Measurements from ENCODE around the gene ANKRD60. TPM values are rescaled to one million over a fixed set of nuclear protein-coding genes. Genes with fewer than 3 reads are reported as not detected.

Gene ANKRD60
- total RNA-seq, result not detected
- not detected for polyA plus RNA-seq (2013, experiment 1 of 2)
- not detected for polyA plus RNA-seq (2013, experiment 2 of 2)
- long read RNA-seq, experiment 1, result 0 reads
- long read RNA-seq, experiment 2, result 0 reads
- long read RNA-seq, experiment 3, result 0 reads
- long read RNA-seq, experiment 4, result 0 reads

DNA sequence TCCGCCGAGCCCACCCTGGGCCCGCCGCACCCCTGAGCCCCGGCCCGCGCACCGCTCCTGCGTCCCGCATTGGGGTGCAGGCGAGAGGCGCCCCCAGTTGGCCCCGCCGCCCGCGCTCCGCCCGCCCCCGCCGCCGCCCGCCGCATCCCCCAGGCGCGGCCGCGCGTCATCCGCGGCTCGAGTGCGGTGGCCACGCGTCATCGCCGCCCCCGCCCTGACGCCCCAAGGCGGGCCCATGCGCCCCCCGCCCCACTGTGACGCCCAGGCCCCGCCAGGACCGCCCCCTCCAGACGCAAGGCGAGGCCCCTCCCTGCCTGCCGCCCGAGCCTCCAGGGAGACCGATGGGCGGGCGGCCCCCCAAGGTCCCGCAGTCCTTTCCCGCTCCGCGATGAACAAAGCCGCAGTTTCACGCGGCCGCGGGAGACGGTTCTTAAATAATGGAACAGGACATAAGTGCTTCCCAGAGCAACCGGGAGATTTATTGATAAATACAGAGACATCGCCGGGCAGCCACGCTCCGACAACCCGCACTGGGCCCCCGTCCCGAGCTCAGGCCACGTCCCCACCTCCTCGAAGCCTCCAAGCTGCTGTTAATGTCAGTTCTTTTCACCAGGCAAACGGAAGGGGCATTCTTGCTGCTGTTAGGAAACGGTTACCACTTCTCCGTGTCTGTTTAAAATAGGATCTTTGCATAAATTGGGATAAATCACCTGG lies at the start of gene ANKRD60:
Gene ANKRD60, minus strand, starts transcription at position 170 of the 714 bp plus-strand sequence. Its CDS starts 0 bp downstream, at position 170.
- Mint-ChIP-seq H3K36me3 (ENCODE audit: low read depth) (peaks cover 9% of the 10 kb centered on the region), H3K27me3 (ENCODE audit: insufficient read depth) (peaks cover 27% of the 10 kb centered on the region), H3K27ac (peak within 1 kb of the TSS; percentile 81), H3K9me3 (peaks cover 2% of the 10 kb centered on the region), H3K4me3 (peak within 1 kb of the TSS; percentile 61), H3K4me1 (peaks cover 21% of the 10 kb centered on the region)
- Histone ChIP-seq H3K36me3 (ENCODE audit: control insufficient read depth, insufficient read depth, low read length) (peaks cover 17% of the 10 kb centered on the region), H3K4me1 (ENCODE audit: control insufficient read depth, insufficient read depth, low read length) (peaks cover 3% of the 10 kb centered on the region), H3K27me3 (ENCODE audit: control insufficient read depth, insufficient read depth, low read length, poor library complexity, severe bottlenecking) (peaks cover 42% of the 10 kb centered on the region), H3K27ac (ENCODE audit: low read depth, low read length) (no peak within 1 kb of the TSS), H3K4me3 (ENCODE audit: low read length) (peak within 1 kb of the TSS; percentile 81), H3K9me3 (ENCODE audit: control insufficient read depth, low read length) (no peaks in the 10 kb centered on the region), H3K9ac (ENCODE audit: extremely low read depth, low read length, poor library complexity, severe bottlenecking) (peak within 1 kb of the TSS; percentile 29)
- 1 to 3% methylated on average over 21 to 74 of the region's 74 CpGs for WGBS, 2 experiments (ENCODE audit: insufficient coverage in 1 of 2, insufficient read length in 1 of 2)
- no peak for TF ChIP-seq CTCF (conservative IDR thresholded peaks at IDR 0.05)
- DNase-seq, result peak; percentile 92

GRCh38 chr20:58277578-58278472 lies 49.4 kb upstream of the ANKRD60 start:
- no peaks in the 10 kb centered on the region for H3K27me3 ChIP-seq (ENCODE audit: control insufficient read depth, insufficient read depth, low read length, poor library complexity, severe bottlenecking)
- no peaks in the 10 kb centered on the region for H3K4me1 ChIP-seq (ENCODE audit: control insufficient read depth, insufficient read depth, low read length)
- Mint-ChIP-seq H3K27me3 (ENCODE audit: insufficient read depth) (no peaks in the 10 kb centered on the region), H3K4me3 (no peak overlapping the region), H3K36me3 (ENCODE audit: low read depth) (peaks cover 24% of the 10 kb centered on the region), H3K27ac (no peak overlapping the region), H3K9me3 (peaks cover 5% of the 10 kb centered on the region), H3K4me1 (peaks cover 6% of the 10 kb centered on the region)
- WGBS, 2 experiments (ENCODE audit: insufficient coverage in 1 of 2, insufficient read length in 1 of 2), result 93% methylated on average over 4 of the region's 4 CpGs; no CpG with 5 or more reads in 1 of the 2 experiments
- no peak for DNase-seq
- TF ChIP-seq CTCF (conservative IDR thresholded peaks at IDR 0.05), result no peak
- H3K4me3 ChIP-seq (ENCODE audit: low read length), result no peak overlapping the region
- H3K27ac ChIP-seq (ENCODE audit: low read depth, low read length), result peak overlapping the region; percentile 53
- H3K9ac ChIP-seq (ENCODE audit: extremely low read depth, low read length, poor library complexity, severe bottlenecking), result no peak overlapping the region
- peaks cover 22% of the 10 kb centered on the region for H3K9me3 ChIP-seq (ENCODE audit: control insufficient read depth, low read length)
- peaks cover 13% of the 10 kb centered on the region for H3K36me3 ChIP-seq (ENCODE audit: control insufficient read depth, insufficient read depth, low read length)

GRCh38 chr20:58277107-58277506 lies 48.7 kb upstream of the ANKRD60 start:
- Mint-ChIP-seq H3K4me3 (no peak overlapping the region), H3K27ac (no peak overlapping the region), H3K9me3 (peaks cover 5% of the 10 kb centered on the region), H3K27me3 (ENCODE audit: insufficient read depth) (no peaks in the 10 kb centered on the region), H3K4me1 (peaks cover 6% of the 10 kb centered on the region), H3K36me3 (ENCODE audit: low read depth) (peaks cover 26% of the 10 kb centered on the region)
- DNase-seq, result no peak
- Histone ChIP-seq H3K4me3 (ENCODE audit: low read length) (no peak overlapping the region), H3K4me1 (ENCODE audit: control insufficient read depth, insufficient read depth, low read length) (no peaks in the 10 kb centered on the region), H3K27ac (ENCODE audit: low read depth, low read length) (no peak overlapping the region), H3K9me3 (ENCODE audit: control insufficient read depth, low read length) (peaks cover 22% of the 10 kb centered on the region), H3K27me3 (ENCODE audit: control insufficient read depth, insufficient read depth, low read length, poor library complexity, severe bottlenecking) (no peaks in the 10 kb centered on the region), H3K36me3 (ENCODE audit: control insufficient read depth, insufficient read depth, low read length) (peaks cover 16% of the 10 kb centered on the region), H3K9ac (ENCODE audit: extremely low read depth, low read length, poor library complexity, severe bottlenecking) (no peak overlapping the region)
- WGBS, 2 experiments (ENCODE audit: insufficient coverage in 1 of 2, insufficient read length in 1 of 2), result 95 to 100% methylated on average over 2 of the region's 2 CpGs
- no peak for TF ChIP-seq CTCF (conservative IDR thresholded peaks at IDR 0.05)
